Pancreas (tissue), 10 donors: ENCODE measurements around the gene SYNDIG1. TPM values are rescaled to one million over a fixed set of nuclear protein-coding genes. Genes with fewer than 3 reads are reported as not detected.

Source experiments
- ATAC-seq, 4 donors: fragments of 200-7000 bp; cut with Tn5 transposase; one replicate each; pipeline versions ENCODE4 v1.8.0 to v1.9.1; 2020; ENCODE audit warnings: mild to moderate bottlenecking in 4 of 4, moderate library complexity in 4 of 4
- DNase-seq, 6 donors: peaks; one replicate each; pipeline ENCODE4 v3.0.0-alpha.2; 2020
- FAIRE-seq: peaks from 2 replicates; lab custom pipeline; 2012; peaks lifted over from hg19 to GRCh38; lab: Jason Lieb, UNC
- H3K27ac ChIP-seq, 4 donors: fragments of 200-600 bp; sonication (generic); 1 replicate in 3 of 4; 2 replicates in 1 of 4; pipeline versions ENCODE4 v1.5.0 to v1.8.0; 2020
- H3K27me3 ChIP-seq, 4 donors: fragments of 200-600 bp; one replicate each; pipeline ENCODE4 v1.8.0; 2021
- H3K36me3 ChIP-seq, 3 donors: fragments of 200-600 bp; sonication (generic) in 1 of 3; one replicate each; pipeline versions ENCODE4 v1.5.0 to v1.8.0; 2020 to 2021
- H3K4me1 ChIP-seq, 3 donors: fragments of 200-600 bp; one replicate each; pipeline ENCODE4 v1.8.0; 2021
- H3K4me3 ChIP-seq, 4 donors: fragments of 200-600 bp; sonication (generic) in 2 of 4; one replicate each; pipeline versions ENCODE4 v1.5.0 to v1.8.0; 2020 to 2021
- H3K9me3 ChIP-seq, 4 donors: fragments of 200-600 bp; one replicate each; pipeline ENCODE4 v1.8.0; 2021
- CTCF ChIP-seq, 4 donors: fragments of 200-600 bp; sonication (generic) in 3 of 4; IDR thresholded peaks; one replicate each; pipeline versions ENCODE4 v1.5.0 to v1.8.0; 2021; ENCODE audit warnings: antibody characterized with exemption in 4 of 4
- WGBS, 2 donors: extraction: QIAGEN DNeasy Blood & Tissue Kit; methylation state at CpG; one replicate each; pipeline ENCODE4 v1.1.7; 2013; 5-methylcytosine and 5-hydroxymethylcytosine counted together
- intact Hi-C, 3 donors: fragments of 100-400 bp; cut with DNase I; formaldehyde crosslinking; loops; one replicate each; pipeline versions ENCODE4 v1.11.1 to v1.14.2; 2022
- polyA plus RNA-seq, 2 donors: library from polyadenylated mRNA; stranded (reverse); fragments of 200-250 nt; gene quantifications; one replicate each; pipeline ENCODE4 v1.2.3, GENCODE V29; 2013
- total RNA-seq, 6 donors: library from RNA; stranded (reverse); fragmentation: NEBNext Ultra II Directional in 4 of 6; extraction: Animal tissue kit (Norgen Biotek cat#: 25700) in 4 of 6; gene quantifications; one replicate each; pipeline versions ENCODE4 v1.2.1 to v1.2.4, GENCODE V29; 2021 to 2023
- donor health status: healthy with polysubstance abuse.
- donor health status: DM: no; HTN: no; CAD: no; lungs with moderate emphysema.
- donor health status: DM: no; HTN: no; CAD: no.
- donor health status: control.
- donor health status: control.
- donor health status: Bipolar disorder and iron deficiency.
- donor health status: DM: yes; HTN: yes; CAD: no.
- donor health status: DM: no; HTN: no; CAD: no.
- donor health status: DM: no; HTN: no; CAD: no.
- donor health status: DM: yes; HTN: yes; CAD: no.

The SYNDIG1 gene
- total and polyA plus RNA-seq, 8 donors: 0.04 to 0.46 (median 0.23) TPM; not detected in 1

- H3K4me1 ChIP-seq: no peaks in the 10 kb centered on the region
- FAIRE-seq (no peak), DNase-seq (peak in 1 of 6 donors; percentile 31), ATAC-seq (no peak)
- no peak overlapping the region for H3K27ac ChIP-seq
- no peaks in the 10 kb centered on the region for H3K36me3 ChIP-seq
- whole genome bisulfite sequencing, 2 donors: 88 to 91% methylated on average over 5 of the region's 5 CpGs
- H3K9me3 ChIP-seq: no peaks in the 10 kb centered on the region
- H3K27me3 ChIP-seq: no peaks in the 10 kb centered on the region
- no peak for TF ChIP-seq CTCF (IDR thresholded peaks at IDR 0.05)
- no peak overlapping the region for H3K4me3 ChIP-seq
- intact Hi-C loops: no loop called here
Observed at GRCh38 chr20:24670981-24671380, 201.6 kb downstream of the SYNDIG1 start.

- H3K36me3 ChIP-seq: no peaks in the 10 kb centered on the region
- no peak overlapping the region for H3K4me3 ChIP-seq
- no peak overlapping the region for H3K27ac ChIP-seq
- ATAC-seq (no peak), FAIRE-seq (no peak), DNase-seq (no peak)
- intact Hi-C loops: no loop called here
- H3K9me3 ChIP-seq: no peaks in the 10 kb centered on the region
- H3K4me1 ChIP-seq: no peaks in the 10 kb centered on the region
- WGBS, 2 donors: 66 to 79% methylated on average over 10 of the region's 10 CpGs
- no peaks in the 10 kb centered on the region for H3K27me3 ChIP-seq
- TF ChIP-seq CTCF (IDR thresholded peaks at IDR 0.05): no peak
Observed at GRCh38 chr20:24672181-24672880, 202.9 kb downstream of the SYNDIG1 start.

GRCh38 chr20:24672886-24673677 is 203.7 kb downstream of the SYNDIG1 start:
- ATAC-seq (peak in 2 of 4 donors; percentile 12 to 38), FAIRE-seq (no peak), DNase-seq (no peak)
- intact Hi-C loops: no loop called here
- Histone ChIP-seq H3K4me3 (no peak overlapping the region), H3K27ac (no peak overlapping the region), H3K9me3 (no peaks in the 10 kb centered on the region), H3K36me3 (no peaks in the 10 kb centered on the region), H3K4me1 (no peaks in the 10 kb centered on the region), H3K27me3 (no peaks in the 10 kb centered on the region)
- no peak for TF ChIP-seq CTCF (IDR thresholded peaks at IDR 0.05)
- 73 to 83% methylated on average over 7 of the region's 7 CpGs for WGBS, 2 donors

DNA sequence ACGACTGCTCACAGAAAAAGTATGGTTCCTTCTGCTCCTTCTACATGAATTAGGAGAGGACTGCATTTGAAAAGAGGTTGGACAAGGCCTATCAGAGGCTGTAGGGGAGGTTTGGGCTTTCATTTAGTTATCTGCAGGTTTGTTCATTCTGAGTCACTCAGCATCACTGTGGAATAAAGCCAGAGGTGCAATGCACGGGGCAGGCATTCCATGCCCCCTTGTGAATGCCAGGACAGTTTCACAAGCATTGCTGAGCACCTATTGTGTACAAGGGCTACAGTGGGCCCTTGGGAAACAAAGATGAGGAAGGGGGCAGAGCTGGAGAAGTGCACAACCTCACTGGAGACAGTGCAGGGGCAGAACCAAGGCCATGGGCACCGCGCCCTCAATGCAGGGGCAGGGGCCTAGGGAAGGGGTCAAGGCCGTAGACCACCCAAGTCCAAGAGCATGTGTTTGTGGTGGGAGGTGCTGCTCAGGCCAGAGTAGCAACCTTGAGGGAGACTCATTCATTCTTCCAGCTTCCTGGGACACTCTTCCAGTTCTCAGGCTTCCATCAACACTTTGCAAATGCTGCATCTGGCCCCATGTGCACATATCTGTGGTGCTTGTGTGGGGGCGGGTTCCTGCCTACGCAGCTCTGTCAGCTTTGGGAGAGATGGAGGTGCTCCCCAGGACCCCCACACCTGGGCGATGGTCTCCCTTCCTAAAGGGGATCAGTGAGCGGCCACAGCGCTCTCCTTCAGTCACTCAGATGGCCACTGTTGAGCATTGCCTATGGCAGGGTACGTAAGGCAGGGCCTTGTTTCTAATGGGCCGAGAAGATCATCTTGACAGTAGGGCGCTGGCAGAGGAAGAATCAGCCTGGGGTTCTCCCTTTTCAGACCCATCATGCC is 204.5 kb downstream of the SYNDIG1 start:
- FAIRE-seq: no peak
- intact Hi-C loops: no loop called here
- WGBS, 2 donors: 80 to 82% methylated on average over 13 of the region's 13 CpGs

More for the DNA sequence above, 204.5 kb downstream of the SYNDIG1 start:
- no peak for ATAC-seq
- Histone ChIP-seq H3K27ac (no peak overlapping the region), H3K4me1 (no peaks in the 10 kb centered on the region), H3K9me3 (no peaks in the 10 kb centered on the region), H3K27me3 (no peaks in the 10 kb centered on the region), H3K4me3 (no peak overlapping the region), H3K36me3 (no peaks in the 10 kb centered on the region)
- DNase-seq: no peak
- TF ChIP-seq CTCF (IDR thresholded peaks at IDR 0.05): no peak
